ENCODE results near the gene CEACAM6.

DNA sequence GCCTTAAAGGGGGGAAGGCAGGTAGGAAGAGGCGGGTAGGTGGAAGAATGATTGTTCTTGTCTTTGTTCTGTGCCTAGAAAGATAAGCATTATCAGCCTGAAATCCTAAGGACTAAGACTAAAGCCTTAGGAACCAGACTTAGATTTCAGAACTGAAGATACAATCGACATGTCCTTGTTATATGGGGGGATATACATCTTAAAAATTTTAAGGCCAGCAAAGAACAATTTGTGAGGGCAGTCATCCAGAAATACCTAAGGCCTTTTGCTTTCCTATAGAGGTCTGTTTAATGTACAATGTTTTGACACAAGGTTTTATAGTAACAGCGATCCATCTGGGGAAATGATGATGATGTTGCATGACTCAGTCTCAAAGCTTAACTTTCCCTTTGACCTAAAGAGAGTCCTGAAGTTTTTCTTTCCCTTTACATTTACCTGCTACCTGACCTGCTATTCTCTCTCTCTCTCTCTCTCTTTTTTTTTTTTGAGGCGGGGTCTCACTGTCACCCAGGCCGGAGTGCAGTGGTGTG, 20.2 kb upstream of the CEACAM6 start:
- TF ChIP-seq, protein P1, sequence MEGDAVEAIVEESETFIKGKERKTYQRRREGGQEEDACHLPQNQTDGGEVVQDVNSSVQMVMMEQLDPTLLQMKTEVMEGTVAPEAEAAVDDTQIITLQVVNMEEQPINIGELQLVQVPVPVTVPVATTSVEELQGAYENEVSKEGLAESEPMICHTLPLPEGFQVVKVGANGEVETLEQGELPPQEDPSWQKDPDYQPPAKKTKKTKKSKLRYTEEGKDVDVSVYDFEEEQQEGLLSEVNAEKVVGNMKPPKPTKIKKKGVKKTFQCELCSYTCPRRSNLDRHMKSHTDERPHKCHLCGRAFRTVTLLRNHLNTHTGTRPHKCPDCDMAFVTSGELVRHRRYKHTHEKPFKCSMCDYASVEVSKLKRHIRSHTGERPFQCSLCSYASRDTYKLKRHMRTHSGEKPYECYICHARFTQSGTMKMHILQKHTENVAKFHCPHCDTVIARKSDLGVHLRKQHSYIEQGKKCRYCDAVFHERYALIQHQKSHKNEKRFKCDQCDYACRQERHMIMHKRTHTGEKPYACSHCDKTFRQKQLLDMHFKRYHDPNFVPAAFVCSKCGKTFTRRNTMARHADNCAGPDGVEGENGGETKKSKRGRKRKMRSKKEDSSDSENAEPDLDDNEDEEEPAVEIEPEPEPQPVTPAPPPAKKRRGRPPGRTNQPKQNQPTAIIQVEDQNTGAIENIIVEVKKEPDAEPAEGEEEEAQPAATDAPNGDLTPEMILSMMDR (IDR thresholded peaks at IDR 0.05; ENCODE audit: low read length): no peak
- TF ChIP-seq EZH2 (IDR thresholded peaks at IDR 0.05; ENCODE audit: borderline replicate concordance, low read length): no peak
